Measurements from ENCODE around the gene RAB33A.

RAB33A gene

GRCh38 chrX:130171446-130172126 is at the start of gene RAB33A:
TSS of gene RAB33A (plus strand) at chrX:130171962. CDS start at chrX:130172063, 101 bp downstream.
- TF ChIP-seq YY1 (IDR thresholded peaks at IDR 0.05; ENCODE audit: low read depth) (no peak), CEBPB (IDR thresholded peaks at IDR 0.05) (no peak), EP300 (IDR thresholded peaks at IDR 0.05; ENCODE audit: borderline replicate concordance) (no peak), TCF12 (IDR thresholded peaks at IDR 0.05; ENCODE audit: low read depth) (no peak), REST (IDR thresholded peaks at IDR 0.05; ENCODE audit: low read depth) (no peak), ZBTB7A (IDR thresholded peaks at IDR 0.05; ENCODE audit: low read depth) (no peak), CREB1 (IDR thresholded peaks at IDR 0.05; ENCODE audit: low read depth) (no peak), EGR1 (IDR thresholded peaks at IDR 0.05) (no peak), TAF1 (IDR thresholded peaks at IDR 0.05; ENCODE audit: low read depth) (no peak)
- TF ChIP-seq, protein P1, sequence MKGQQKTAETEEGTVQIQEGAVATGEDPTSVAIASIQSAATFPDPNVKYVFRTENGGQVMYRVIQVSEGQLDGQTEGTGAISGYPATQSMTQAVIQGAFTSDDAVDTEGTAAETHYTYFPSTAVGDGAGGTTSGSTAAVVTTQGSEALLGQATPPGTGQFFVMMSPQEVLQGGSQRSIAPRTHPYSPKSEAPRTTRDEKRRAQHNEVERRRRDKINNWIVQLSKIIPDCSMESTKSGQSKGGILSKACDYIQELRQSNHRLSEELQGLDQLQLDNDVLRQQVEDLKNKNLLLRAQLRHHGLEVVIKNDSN (IDR thresholded peaks at IDR 0.05): no peak

DNA sequence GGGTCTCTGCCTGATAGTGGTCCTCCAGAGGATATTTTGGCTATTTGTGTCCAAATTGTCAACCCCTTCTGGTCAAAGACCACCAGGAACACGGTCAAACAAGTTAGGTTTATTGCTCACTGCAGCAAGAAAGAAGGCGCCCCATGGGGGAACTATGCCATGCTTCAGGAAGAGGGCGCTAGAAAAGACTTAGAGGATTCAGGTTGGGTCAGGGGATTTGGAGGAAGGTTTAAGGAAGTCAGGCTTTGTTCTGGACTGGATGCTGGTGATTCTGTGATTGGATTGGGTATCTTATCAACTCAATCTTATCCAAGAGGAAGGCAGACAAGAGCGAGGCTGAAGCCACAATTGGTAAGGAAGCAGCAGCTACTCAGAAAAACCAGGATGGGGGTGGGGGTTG is 47.2 kb upstream of the RAB33A start:
- TF ChIP-seq CEBPB (IDR thresholded peaks at IDR 0.05) (no peak), FOXM1 (IDR thresholded peaks at IDR 0.05; ENCODE audit: borderline replicate concordance, low read depth) (no peak), TCF12 (IDR thresholded peaks at IDR 0.05; ENCODE audit: low read depth) (no peak), RAD21 (IDR thresholded peaks at IDR 0.05; ENCODE audit: low read depth) (no peak), MAX (IDR thresholded peaks at IDR 0.05) (no peak), TEAD4 (IDR thresholded peaks at IDR 0.05) (no peak), REST (IDR thresholded peaks at IDR 0.05; ENCODE audit: low read depth) (no peak), NFIC (IDR thresholded peaks at IDR 0.05) (no peak), TAF1 (IDR thresholded peaks at IDR 0.05; ENCODE audit: low read depth) (no peak), CREB1 (IDR thresholded peaks at IDR 0.05; ENCODE audit: low read depth) (no peak), YY1 (IDR thresholded peaks at IDR 0.05; ENCODE audit: low read depth) (no peak), ZBTB7A (IDR thresholded peaks at IDR 0.05; ENCODE audit: low read depth) (no peak), EP300 (IDR thresholded peaks at IDR 0.05; ENCODE audit: borderline replicate concordance) (no peak), EGR1 (IDR thresholded peaks at IDR 0.05) (no peak)
- TF ChIP-seq, protein P1 (IDR thresholded peaks at IDR 0.05): no peak

DNA sequence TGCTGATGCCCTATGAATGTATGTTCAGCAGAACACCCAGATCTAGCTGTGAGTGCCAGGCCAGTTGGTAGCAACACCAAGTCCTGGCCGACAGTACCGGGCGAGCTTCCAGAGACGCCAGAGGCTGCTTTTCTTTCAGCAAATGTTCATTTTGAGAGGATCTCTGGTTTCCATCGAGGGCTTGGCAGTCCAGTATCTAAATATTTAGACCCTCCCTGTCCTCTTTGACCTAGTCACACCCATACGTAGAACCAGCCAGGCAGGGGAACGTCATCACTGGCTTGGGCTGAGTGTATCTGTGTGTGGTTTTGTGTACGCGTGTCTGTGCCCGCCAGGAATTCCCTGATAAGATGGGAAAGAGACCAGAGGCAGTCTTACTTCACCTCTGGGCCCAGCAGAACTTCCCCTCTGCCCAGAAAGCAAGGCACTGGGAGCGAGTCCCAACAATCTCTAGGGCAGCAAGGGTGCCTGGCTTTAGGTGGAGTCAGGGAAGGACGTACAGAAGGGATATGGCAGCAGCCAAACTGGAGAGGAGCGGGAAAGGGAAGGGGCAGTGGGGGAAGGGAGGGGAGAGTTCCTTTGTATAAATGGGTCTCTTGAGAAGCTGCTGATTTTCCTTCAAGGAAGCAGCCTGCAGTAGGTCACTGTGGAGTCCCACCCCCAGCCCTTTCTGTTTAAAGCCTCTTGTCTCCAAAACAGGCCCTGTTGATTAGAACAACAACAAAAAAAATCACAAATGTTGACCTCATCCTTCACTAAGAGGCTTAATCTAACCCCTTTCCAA is 46.5 kb upstream of the RAB33A start:
- no peak for TF ChIP-seq EP300 (IDR thresholded peaks at IDR 0.05; ENCODE audit: borderline replicate concordance)
- no peak for TF ChIP-seq YY1 (IDR thresholded peaks at IDR 0.05; ENCODE audit: low read depth)

GRCh38 chrX:130130990-130131389 is 40.8 kb upstream of the RAB33A start:
- no peak for TF ChIP-seq NFIC (IDR thresholded peaks at IDR 0.05)
- no peak for TF ChIP-seq REST (IDR thresholded peaks at IDR 0.05; ENCODE audit: low read depth)
- TF ChIP-seq, protein P1 (IDR thresholded peaks at IDR 0.05): no peak
- TF ChIP-seq TEAD4 (IDR thresholded peaks at IDR 0.05): no peak
- no peak for TF ChIP-seq ZBTB7A (IDR thresholded peaks at IDR 0.05; ENCODE audit: low read depth)
- TF ChIP-seq EGR1 (IDR thresholded peaks at IDR 0.05): no peak
- TF ChIP-seq RAD21 (IDR thresholded peaks at IDR 0.05; ENCODE audit: low read depth): no peak
- no peak for TF ChIP-seq TCF12 (IDR thresholded peaks at IDR 0.05; ENCODE audit: low read depth)
- no peak for TF ChIP-seq YY1 (IDR thresholded peaks at IDR 0.05; ENCODE audit: low read depth)
- TF ChIP-seq CEBPB (IDR thresholded peaks at IDR 0.05): no peak

Measured in Ishikawa (cell line).